HFFc6 (cell line): ENCODE results near the gene SCT. TPM values are rescaled to one million over a fixed set of nuclear protein-coding genes. Genes with fewer than 3 reads are reported as not detected.
"Not testable (repeated sequence)": the region's sequence is repeated elsewhere in the genome, so short reads cannot be mapped to it uniquely, and the experiment has no call there.

Source experiments
- DNase-seq: peaks from one replicate; pipeline ENCODE4 v3.0.0-alpha.2; 2018
- H3K27ac Mint-ChIP-seq: 2 replicates; pipeline ENCODE4 v1.8.0; 2020; ENCODE audit warnings: mild to moderate bottlenecking, mixed read lengths
- H3K27me3 Mint-ChIP-seq: 2 replicates; pipeline ENCODE4 v1.8.0; 2021; ENCODE audit warnings: mild to moderate bottlenecking, moderate library complexity, mixed read lengths; ENCODE audit not compliant: insufficient read depth
- H3K36me3 Mint-ChIP-seq: 2 replicates; pipeline ENCODE4 v1.8.0; 2021; ENCODE audit warnings: low read depth, mixed read lengths
- H3K4me1 Mint-ChIP-seq: 2 replicates; pipeline ENCODE4 v1.8.0; 2020; ENCODE audit warnings: low read depth, mixed read lengths
- H3K4me3 Mint-ChIP-seq: 2 replicates; pipeline ENCODE4 v1.8.0; 2020; ENCODE audit warnings: mild to moderate bottlenecking, moderate library complexity, mixed read lengths
- H3K9me3 Mint-ChIP-seq: 2 replicates; pipeline ENCODE4 v1.8.0; 2020; ENCODE audit warnings: mild to moderate bottlenecking, mixed read lengths
- CTCF ChIP-seq: fragments of 200-600 bp; sonication (generic); IDR thresholded peaks from 2 replicates; pipeline ENCODE4 v1.5.0; 2021; ENCODE audit warnings: antibody characterized with exemption, mild to moderate bottlenecking
- total RNA-seq, 6 experiments: library from RNA; stranded (reverse); fragmentation: NEBNext Ultra II Directional; extraction: Animal tissue kit (Norgen Biotek cat#: 25700); gene quantifications; 2 replicates in 1 of 6; 3 replicates in 5 of 6; pipeline ENCODE4 v1.2.3, GENCODE V29; 2021

Gene SCT
- total RNA-seq, 6 experiments from 2014 or later = not detected

- Mint-ChIP-seq H3K4me3 (no peak overlapping the region), H3K4me1 (no peaks in the 10 kb centered on the region), H3K9me3 (no peaks in the 10 kb centered on the region), H3K27me3 (peaks cover 2% of the 10 kb centered on the region; the same call in 1 of the 2 replicates), H3K36me3 (peaks cover 5% of the 10 kb centered on the region), H3K27ac (no peak overlapping the region)
- no peak for TF ChIP-seq CTCF
- DNase-seq = no peak
These were observed 23.5 kb upstream of the SCT start for GRCh38 chr11:650482-650881.

DNA sequence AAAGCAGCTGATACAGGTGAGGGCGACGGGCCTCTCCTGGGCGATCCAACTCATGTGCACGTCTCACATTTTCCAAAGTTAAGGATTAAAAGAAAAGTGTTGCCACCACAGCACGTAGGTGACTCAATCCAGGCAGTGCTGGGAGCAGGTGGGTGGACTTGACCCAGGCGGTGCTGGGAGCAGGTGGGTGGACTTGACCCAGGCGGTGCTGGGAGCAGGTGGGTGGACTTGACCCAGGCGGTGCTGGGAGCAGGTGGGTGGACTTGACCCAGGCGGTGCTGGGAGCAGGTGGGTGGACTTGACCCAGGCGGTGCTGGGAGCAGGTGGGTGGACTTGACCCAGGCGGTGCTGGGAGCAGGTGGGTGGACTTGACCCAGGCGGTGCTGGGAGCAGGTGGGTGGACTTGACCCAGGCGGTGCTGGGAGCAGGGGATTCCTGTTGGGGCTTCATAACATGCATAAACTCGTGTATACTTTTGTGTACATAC is 20.7 kb upstream of the SCT start:
- not testable (repeated sequence) for H3K9me3 Mint-ChIP-seq, H3K27me3 Mint-ChIP-seq, H3K4me1 Mint-ChIP-seq, DNase-seq, H3K36me3 Mint-ChIP-seq, H3K4me3 Mint-ChIP-seq, H3K27ac Mint-ChIP-seq

DNA sequence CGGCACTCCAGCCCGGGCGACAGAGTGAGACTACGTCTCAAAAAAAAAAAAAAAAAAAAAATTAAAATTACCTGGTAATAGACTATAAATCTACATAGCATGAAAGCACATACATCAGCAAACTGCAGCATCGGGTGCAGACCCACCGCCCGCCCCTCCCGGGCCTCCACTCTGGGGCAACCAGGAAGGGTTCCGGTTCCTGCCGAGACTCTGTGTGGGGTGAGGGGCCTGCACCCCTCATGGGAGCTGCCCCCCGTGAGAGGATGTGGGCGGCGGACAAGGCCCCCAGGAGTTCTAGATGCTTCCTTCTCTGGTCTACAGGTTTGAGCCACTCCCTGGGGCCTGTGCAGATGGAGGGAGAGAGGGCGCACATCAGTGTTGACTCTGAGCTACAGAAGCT is 19.2 kb upstream of the SCT start:
- Mint-ChIP-seq H3K4me3 (no peak overlapping the region), H3K27me3 (peaks cover 9% of the 10 kb centered on the region), H3K4me1 (no peaks in the 10 kb centered on the region), H3K27ac (no peak overlapping the region), H3K9me3 (no peaks in the 10 kb centered on the region), H3K36me3 (peaks cover 1% of the 10 kb centered on the region)
- TF ChIP-seq CTCF = no peak
- no peak for DNase-seq

GRCh38 chr11:645536-645935 is 18.6 kb upstream of the SCT start:
- Mint-ChIP-seq H3K27ac (no peak overlapping the region), H3K36me3 (no peaks in the 10 kb centered on the region)
- TF ChIP-seq CTCF = no peak

GRCh38 chr11:643849-644738 is 17.1 kb upstream of the SCT start:
- Mint-ChIP-seq H3K4me1 (no peaks in the 10 kb centered on the region), H3K36me3 (no peaks in the 10 kb centered on the region), H3K27me3 (peaks cover 9% of the 10 kb centered on the region), H3K4me3 (no peak overlapping the region), H3K27ac (no peak overlapping the region), H3K9me3 (no peaks in the 10 kb centered on the region)
- no peak for TF ChIP-seq CTCF
- no peak for DNase-seq

More at GRCh38 chr11:645536-645935, 18.6 kb upstream of the SCT start:
- no peak for DNase-seq
- Mint-ChIP-seq H3K4me3 (no peak overlapping the region), H3K4me1 (no peaks in the 10 kb centered on the region), H3K27me3 (peaks cover 9% of the 10 kb centered on the region), H3K9me3 (no peaks in the 10 kb centered on the region)

DNA sequence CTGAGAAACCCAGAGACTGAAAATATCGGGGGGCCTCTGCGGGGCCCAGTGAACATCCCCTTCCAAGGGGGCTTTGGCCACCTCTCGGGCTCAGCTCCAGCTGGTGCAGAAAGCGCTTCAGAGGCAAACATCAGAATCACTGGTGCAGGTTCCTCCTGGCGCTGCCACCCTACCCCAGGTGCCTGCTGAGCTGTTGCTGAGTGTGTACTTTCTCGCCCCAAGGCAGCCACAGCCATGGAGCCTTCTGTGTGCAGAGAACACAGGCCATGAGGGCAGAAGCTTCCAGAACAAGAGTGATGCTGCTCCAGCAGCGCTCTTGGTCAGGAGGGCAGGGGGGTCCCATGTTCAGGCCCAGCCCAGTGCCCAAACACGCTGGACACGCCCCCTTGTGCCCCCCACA is 16.4 kb upstream of the SCT start:
- Mint-ChIP-seq H3K36me3 (no peaks in the 10 kb centered on the region), H3K4me1 (no peaks in the 10 kb centered on the region), H3K4me3 (no peak overlapping the region), H3K27me3 (peaks cover 13% of the 10 kb centered on the region), H3K27ac (no peak overlapping the region), H3K9me3 (no peaks in the 10 kb centered on the region)
- DNase-seq = no peak
- TF ChIP-seq CTCF = no peak
